ENCODE measurements around the gene CA14.
"Not testable (repeated sequence)": the region's sequence is repeated elsewhere in the genome, so short reads cannot be mapped to it uniquely, and the experiment has no call there.

CA14 gene

DNA sequence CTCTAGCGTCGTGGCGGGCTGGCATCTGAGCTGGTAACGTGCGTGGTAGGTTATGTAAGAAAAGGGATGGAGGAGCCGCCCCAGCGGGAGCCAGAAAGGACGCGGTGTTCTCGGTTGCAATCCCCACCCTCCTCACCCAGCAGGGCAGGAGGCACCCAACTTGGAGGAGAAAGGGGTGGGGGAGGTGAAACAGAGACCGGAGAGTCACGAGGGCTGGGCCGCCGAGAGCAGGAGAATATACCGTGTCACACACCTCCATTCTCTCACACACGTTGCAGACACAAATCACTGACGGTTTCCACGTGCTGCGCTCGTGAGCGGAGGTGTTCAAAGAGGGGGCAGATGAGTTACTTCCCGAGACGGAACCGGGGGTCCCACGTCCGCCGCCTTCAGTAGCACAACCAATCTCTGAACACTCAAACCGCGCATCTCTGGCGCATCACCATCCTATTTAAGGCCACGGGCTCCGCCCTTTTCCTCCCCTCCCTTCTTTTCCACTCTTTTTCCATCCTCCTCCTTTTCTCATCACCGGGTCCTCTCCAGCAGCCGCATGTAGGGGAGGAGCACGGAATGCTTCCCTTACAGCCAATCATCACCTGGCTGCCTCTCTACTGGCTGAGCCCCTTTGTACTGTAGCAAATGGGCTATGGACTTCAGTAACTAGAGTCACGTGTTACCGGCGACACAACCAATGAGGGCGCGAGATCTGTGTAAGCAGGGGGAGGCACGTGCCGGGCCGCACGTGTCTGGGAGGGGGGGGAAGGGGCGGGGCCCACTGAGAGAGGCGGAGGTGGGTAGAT, 24.4 kb downstream of the CA14 start, which contains the start of gene CIART:
Gene CIART, plus strand, starts transcription at position 797 of the 800 bp plus-strand sequence. CDS start 714 bp downstream, outside the sequence.
- peak; percentile 88 for DNase-seq

GRCh38 chr1:150282558-150282958, 25.0 kb downstream of the CA14 start:
- DNase-seq = no peak

GRCh38 chr1:150283260-150283659, 25.7 kb downstream of the CA14 start:
- DNase-seq = no peak

DNA sequence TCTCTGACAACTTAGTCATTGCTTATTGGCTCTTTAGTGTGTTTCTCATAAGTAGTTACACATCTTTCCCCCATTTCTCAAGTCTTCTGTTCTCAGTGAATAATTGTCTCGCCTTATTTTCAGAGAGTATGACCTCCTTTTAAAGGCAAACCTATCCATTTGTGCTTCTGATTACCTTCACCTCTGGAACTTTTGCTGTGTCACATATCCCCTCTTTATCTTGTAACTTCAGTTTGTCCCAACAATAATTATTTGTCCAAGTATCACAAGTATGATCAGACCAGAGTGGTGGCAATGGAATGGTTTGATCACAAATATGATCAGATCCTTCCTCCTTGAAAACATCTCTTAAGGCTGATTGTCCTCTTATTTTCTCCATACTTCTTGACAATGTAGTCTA, 30.8 kb downstream of the CA14 start:
- DNase-seq = no peak

DNA sequence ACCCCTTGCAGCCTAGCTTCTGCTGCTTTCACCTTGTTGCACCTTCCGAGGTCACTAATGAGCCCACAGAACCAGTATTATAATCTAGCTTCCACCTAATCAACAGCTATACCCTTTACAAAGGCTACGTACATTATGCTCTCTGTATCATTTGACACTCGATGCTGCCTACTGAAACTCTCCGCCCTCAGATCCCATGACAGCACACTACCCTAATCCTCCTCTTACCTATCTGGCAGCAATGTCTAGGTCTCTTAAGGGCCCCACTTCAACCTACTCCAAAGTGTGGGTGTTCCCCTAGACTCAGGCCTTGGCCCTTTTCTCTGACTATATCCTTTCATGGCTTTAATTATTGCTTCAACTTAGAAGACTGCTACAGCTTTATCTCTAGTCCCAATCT, 31.2 kb downstream of the CA14 start:
- DNase-seq = no peak

DNA sequence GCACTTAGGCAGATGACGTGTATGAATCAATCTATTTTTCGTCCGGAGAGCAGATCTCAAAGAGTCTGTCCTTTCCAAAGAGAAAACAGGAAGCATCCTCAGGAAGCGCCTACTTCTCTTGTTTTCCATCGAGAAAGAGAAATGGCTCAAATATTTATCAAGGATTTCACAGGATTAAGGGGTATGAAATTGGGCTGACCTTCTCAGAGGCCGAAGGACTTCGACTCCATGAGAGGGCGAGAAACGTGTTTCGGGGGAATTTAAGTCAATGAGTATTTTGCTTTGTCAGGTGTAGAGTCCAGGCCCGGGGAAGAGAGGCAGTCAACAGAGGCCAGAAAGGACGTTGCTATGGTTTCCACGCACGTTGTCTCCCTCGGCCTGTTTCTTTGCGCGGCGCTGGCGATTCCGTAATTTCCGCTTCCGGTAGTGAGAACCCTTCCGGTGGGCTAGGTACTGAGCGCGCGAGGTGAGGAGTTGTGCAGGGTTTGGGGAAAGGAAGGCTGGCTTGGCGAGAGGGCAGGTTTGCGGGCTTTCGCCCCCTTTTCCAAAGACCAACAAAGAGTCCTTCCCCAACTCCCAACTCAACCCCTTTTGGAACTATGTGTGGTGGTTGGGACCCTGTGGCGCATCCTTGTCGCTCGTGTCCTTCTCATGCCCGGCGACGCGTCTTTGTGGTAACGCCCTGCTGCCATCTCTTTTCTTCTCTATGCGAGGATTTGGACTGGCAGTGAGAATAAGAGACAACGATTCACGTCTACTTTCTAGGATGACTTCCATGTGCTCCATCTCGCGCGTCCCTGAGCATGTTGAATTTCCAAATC, 36.1 kb downstream of the CA14 start, which contains the start of gene MRPS21:
Gene MRPS21, plus strand, starts transcription at position 429 of the 821 bp plus-strand sequence. CDS start 506 bp downstream, outside the sequence.
- DNase-seq = peak; percentile 85

GRCh38 chr1:150295476-150295875, 37.9 kb downstream of the CA14 start:
- no peak for DNase-seq

- no peak for DNase-seq
These were observed 42.1 kb downstream of the CA14 start for GRCh38 chr1:150299716-150300115.

DNA sequence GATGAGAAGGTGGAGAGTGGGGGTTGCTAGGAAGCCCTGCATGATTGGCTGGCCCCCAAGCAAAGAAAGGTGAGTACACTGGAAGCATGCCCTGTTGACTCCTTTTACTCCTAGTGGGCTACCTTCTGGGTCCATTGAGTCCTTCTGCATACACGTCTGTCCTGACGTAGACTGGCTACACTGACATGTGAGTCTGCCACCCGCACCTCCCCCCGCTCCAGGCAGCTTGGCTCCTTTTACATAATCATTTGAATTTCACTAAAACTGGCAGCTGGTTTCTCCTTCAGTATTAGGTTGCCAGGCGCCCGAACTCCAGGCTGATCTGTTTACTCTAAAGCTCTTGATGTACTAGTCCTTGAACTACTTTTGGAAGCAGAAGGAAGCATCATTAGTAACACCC, 44.8 kb downstream of the CA14 start:
- DNase-seq = no peak

DNA sequence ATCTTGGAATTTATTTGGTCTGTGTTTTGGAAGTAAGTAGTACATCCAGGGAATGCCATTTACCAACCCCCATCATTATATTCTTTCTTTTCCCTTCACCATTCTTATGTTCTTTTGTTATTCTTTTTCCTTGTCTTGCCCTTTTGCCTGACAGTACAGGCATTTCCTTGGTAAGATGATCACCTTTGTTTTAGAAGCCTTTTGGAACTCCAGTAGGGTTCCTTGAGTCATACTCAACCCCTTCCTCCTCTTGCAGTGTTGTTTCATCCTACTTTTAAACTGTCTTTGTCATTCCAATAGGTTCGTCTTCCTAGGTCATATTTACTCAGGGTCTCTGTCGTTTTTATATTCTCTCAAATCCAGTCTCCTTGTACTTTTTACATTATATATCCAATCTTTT, 45.3 kb downstream of the CA14 start:
- DNase-seq = no peak

DNA sequence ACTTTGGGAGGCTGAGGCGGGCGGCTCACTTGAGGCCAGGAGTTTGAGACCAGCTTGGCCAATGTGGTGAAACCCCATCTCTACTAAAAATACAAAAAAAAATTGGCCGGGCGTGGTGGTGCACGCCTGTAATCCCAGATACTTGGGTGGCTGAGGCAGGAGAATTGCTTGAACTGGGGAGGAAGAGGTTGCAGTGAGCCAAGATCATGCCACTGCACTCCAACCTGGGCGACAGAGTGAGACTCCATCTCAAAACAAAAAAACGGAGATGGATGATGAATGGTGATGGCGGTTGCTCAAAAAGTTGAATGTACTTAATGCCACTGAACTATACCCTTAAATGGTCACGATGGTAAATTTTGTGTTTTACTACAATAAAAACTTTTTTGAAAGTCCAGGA, 51.0 kb downstream of the CA14 start:
- not testable (repeated sequence) for DNase-seq

DNA sequence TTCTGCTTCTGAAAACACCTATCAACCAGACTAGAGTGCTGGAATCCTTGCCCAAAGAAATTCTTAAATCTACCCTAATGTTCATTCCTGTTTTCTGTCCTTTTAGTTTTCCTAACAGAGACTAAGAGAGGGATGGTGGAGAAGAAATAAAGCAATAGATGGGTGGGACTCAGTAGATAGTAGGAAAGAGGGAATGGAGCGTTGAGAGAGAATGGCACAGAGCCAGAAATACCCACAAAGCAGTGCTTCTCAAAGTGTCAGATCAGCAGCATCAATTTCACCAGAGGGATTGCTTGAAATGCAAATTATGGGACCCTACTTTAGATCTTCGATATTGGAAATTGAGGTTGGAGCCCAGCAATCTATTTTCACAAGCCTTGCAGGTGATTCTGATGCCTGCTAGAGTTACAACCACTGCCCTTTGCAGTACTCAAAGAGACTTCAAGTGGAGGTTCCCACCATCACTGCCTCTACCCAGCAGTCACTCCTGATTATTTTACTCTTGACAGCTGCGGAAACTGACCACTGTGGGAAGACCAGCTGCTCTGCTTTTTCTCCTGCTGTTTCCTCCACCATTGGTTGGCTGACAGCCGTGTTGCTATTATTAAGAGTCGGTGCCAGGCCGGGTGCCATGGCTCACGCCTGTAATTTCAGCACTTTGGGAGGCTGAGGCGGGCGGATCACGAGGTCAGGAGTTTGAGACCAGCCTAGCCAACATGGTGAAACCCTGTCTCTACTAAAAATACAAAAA, 52.4 kb downstream of the CA14 start:
- no peak for DNase-seq

GRCh38 chr1:150311762-150312161, 54.2 kb downstream of the CA14 start:
- no peak for DNase-seq
